DOHH2 (cell line): Measurements from ENCODE around the gene LIM2.

Experiments used
- H3F3A ChIP-seq: fragments of 200-600 bp; sonication (generic), shearing (Covaris generic); 2 replicates; pipeline ENCODE4 v1.6.0; 2016; ENCODE audit warnings: antibody characterized with exemption, mild to moderate bottlenecking; ENCODE audit not compliant: control insufficient read depth, insufficient read depth
- H3K27ac ChIP-seq: fragments of 200-600 bp; sonication (generic); 2 replicates; pipeline ENCODE4 v1.5.1; 2014; ENCODE audit warnings: low read depth, mild to moderate bottlenecking, low read length, moderate library complexity
- H3K27me3 ChIP-seq: fragments of 200-600 bp; sonication (generic); 2 replicates; pipeline ENCODE4 v1.6.1; 2014; ENCODE audit warnings: mild to moderate bottlenecking, low read length, mixed read lengths; ENCODE audit not compliant: control insufficient read depth
- H3K36me3 ChIP-seq: fragments of 200-600 bp; sonication (generic); 2 replicates; pipeline ENCODE4 v1.6.1; 2014; ENCODE audit warnings: mild to moderate bottlenecking, low read length, moderate library complexity, mixed read lengths; ENCODE audit not compliant: control insufficient read depth
- H3K4me1 ChIP-seq: fragments of 200-600 bp; sonication (generic); 2 replicates; pipeline ENCODE4 v1.6.1; 2014; ENCODE audit warnings: mild to moderate bottlenecking, low read length, mixed read lengths; ENCODE audit not compliant: control insufficient read depth
- H3K4me2 ChIP-seq: fragments of 200-600 bp; sonication (generic); 2 replicates; pipeline ENCODE4 v1.6.0; 2014; ENCODE audit warnings: mild to moderate bottlenecking, low read length, moderate library complexity
- H3K4me3 ChIP-seq: fragments of 200-600 bp; sonication (generic); 2 replicates; pipeline ENCODE4 v1.5.1; 2014; ENCODE audit warnings: mild to moderate bottlenecking, low read length, mixed read lengths
- H3K79me2 ChIP-seq: fragments of 200-600 bp; sonication (generic); 2 replicates; pipeline ENCODE4 v1.6.1; 2014; ENCODE audit warnings: mild to moderate bottlenecking, low read length, mixed read lengths; ENCODE audit not compliant: control insufficient read depth
- H3K9me2 ChIP-seq: fragments of 200-600 bp; sonication (generic); replicated peaks from 2 replicates; pipeline ENCODE4 v1.6.1; 2014; ENCODE audit warnings: mild to moderate bottlenecking, low read length, mixed read lengths; ENCODE audit not compliant: control insufficient read depth
- H3K9me3 ChIP-seq: fragments of 200-600 bp; sonication (generic); 2 replicates; pipeline ENCODE4 v1.6.1; 2014; ENCODE audit warnings: antibody characterized with exemption, low read length, mixed read lengths; ENCODE audit not compliant: control insufficient read depth, insufficient read depth
- H4K20me1 ChIP-seq: fragments of 200-600 bp; sonication (generic); 2 replicates; pipeline ENCODE4 v1.6.0; 2014; ENCODE audit warnings: low read depth, mild to moderate bottlenecking, antibody characterized with exemption, low read length, moderate library complexity; ENCODE audit not compliant: control insufficient read depth, insufficient read depth
- CTCF ChIP-seq: fragments of 200-600 bp; sonication (generic); IDR thresholded peaks from one replicate; pipeline ENCODE4 v1.5.1; 2014; ENCODE audit warnings: antibody characterized with exemption, mild to moderate bottlenecking, low read depth, low read length; ENCODE audit not compliant: poor library complexity, severe bottlenecking
- EZH2phosphoT487 ChIP-seq: fragments of 200-600 bp; sonication (generic); IDR thresholded peaks from 2 replicates; pipeline ENCODE4 v1.6.1; 2017; ENCODE audit warnings: borderline replicate concordance, mild to moderate bottlenecking, antibody characterized with exemption, low read length, moderate library complexity, mixed read lengths

LIM2 gene

GRCh38 chr19:51345076-51345620, 42.6 kb downstream of the LIM2 start:
- Histone ChIP-seq H3K27me3 (no peaks in the 10 kb centered on the region; the same call in 1 of the 2 replicates), H3K4me2 (no peak overlapping the region), H3K27ac (no peak overlapping the region), H3K9me3 (no peaks in the 10 kb centered on the region), H3K4me3 (no peak overlapping the region), H3K4me1 (0 out of 2 replicates have a peak, but pooled peaks cover 5% of the 10 kb centered on the region), H4K20me1 (no peaks in the 10 kb centered on the region), H3K9me2 (no peaks in the 10 kb centered on the region), H3K36me3 (peaks cover 6% of the 10 kb centered on the region; the same call in 1 of the 2 replicates), H3K79me2 (no peaks in the 10 kb centered on the region), H3F3A (peaks cover 10% of the 10 kb centered on the region; the same call in 1 of the 2 replicates)
- TF ChIP-seq EZH2phosphoT487 = no peak
- TF ChIP-seq CTCF = no peak

GRCh38 chr19:51342631-51343569, 44.9 kb downstream of the LIM2 start:
- no peak overlapping the region for H3K27ac ChIP-seq
- TF ChIP-seq EZH2phosphoT487 (no peak), CTCF (no peak)
- no peaks in the 10 kb centered on the region for H4K20me1 ChIP-seq

GRCh38 chr19:51341976-51342580, 45.7 kb downstream of the LIM2 start, which contains the start of gene VSIG10L:
VSIG10L (minus strand) TSS chr19:51342139; CDS start chr19:51342124, 15 bp downstream.
- peaks cover 17% of the 10 kb centered on the region for H3K4me1 ChIP-seq
- no peak within 1 kb of the TSS for H3K4me2 ChIP-seq
- no peaks in the 10 kb centered on the region for H3K9me3 ChIP-seq
- H3K79me2 ChIP-seq = no peaks in the 10 kb centered on the region
- TF ChIP-seq EZH2phosphoT487 (no peak), CTCF (no peak)
- H3K27ac ChIP-seq = no peak within 1 kb of the TSS
- H3K9me2 ChIP-seq = no peaks in the 10 kb centered on the region
- no peaks in the 10 kb centered on the region for H4K20me1 ChIP-seq
- H3K4me3 ChIP-seq = no peak within 1 kb of the TSS
- H3K36me3 ChIP-seq = peaks cover 6% of the 10 kb centered on the region; the same call in 1 of the 2 replicates
- H3K27me3 ChIP-seq = peaks cover 2% of the 10 kb centered on the region; the same call in 1 of the 2 replicates
- H3F3A ChIP-seq = peaks cover 5% of the 10 kb centered on the region; the same call in 1 of the 2 replicates

More at GRCh38 chr19:51342631-51343569, 44.9 kb downstream of the LIM2 start:
- Histone ChIP-seq H3K79me2 (no peaks in the 10 kb centered on the region), H3F3A (peaks cover 5% of the 10 kb centered on the region; the same call in 1 of the 2 replicates), H3K36me3 (peaks cover 6% of the 10 kb centered on the region; the same call in 1 of the 2 replicates), H3K4me3 (no peak overlapping the region), H3K9me2 (no peaks in the 10 kb centered on the region), H3K4me2 (no peak overlapping the region), H3K9me3 (no peaks in the 10 kb centered on the region), H3K4me1 (peaks cover 17% of the 10 kb centered on the region), H3K27me3 (peaks cover 2% of the 10 kb centered on the region; the same call in 1 of the 2 replicates)
